Stimulated activated CD4-positive, alpha-beta T cell treated with anti-CD3 and anti-CD28 coated beads, TNF-alpha, amount 100 ng/mL, for 4 hours (primary cell): ENCODE data around the gene ZNG1A.
"Not testable (repeated sequence)": the region's sequence is repeated elsewhere in the genome, so short reads cannot be mapped to it uniquely, and the experiment has no call there.

ENCODE experiments used
- DNase-seq, 3 experiments: peaks; one replicate each; pipeline ENCODE4 v3.0.0-alpha.2; 2020; ENCODE audit warnings: low read depth in 3 of 3

The ZNG1A gene

GRCh38 chr9:178140-178825, 573 bp downstream of the ZNG1A start:
- peak in 1 of 3 experiments; percentile 0 for DNase-seq

DNA sequence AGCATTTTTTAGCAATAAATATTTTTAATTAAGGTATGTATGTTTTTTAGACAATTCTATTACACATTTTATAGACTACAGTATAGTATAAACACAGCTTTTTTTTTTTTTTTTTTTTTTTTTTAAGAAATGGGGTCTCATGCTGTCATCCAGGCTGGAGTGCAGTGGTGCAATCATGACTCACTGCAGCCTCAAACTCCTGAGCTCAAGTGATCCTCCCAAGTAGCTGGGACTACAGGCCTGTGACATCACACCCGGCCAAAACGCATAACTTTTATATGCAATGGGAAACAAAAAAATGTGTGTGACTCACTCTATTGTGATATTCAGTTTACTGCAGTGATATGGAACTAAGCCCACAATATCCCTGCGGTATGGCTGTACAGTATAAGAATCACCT, 9.1 kb downstream of the ZNG1A start:
- DNase-seq: not testable (repeated sequence)

DNA sequence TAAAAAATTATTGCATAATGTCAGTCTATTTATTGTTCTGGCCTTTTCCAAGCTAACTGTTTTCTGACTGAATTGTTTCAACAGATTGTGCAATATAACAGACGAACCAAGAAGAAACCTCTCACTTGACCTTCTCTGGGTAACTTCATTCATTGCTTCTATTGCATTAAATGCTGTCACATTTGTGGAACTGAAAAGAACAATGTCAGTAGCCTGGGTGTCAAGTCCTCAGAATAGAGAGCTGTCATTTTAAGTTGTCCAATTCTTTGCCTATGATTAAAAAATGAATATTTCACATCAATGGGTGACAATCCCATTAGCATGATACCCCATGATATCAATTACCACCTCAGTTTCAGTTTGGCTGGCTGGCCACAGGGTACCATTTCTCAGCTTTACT, 19.0 kb downstream of the ZNG1A start:
- DNase-seq: not testable (repeated sequence)

DNA sequence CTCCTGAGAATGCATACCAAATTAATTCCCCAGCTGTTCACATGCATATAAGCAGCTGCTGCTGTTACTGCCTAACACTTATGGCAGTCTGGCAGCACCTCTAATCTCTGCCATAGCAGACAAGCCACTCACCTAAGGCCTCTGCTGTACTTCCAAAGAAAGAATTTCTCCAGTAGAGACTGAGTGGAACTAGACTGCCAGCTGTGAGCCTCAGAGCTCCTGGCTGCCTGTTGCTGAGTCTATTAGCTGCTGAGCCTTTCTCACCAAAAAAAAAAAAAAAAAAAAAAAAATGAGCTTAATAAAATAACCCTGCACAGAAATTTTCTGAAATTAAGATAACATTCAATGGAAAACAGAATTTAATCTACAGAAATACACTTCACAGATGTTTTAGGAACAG, 27.7 kb downstream of the ZNG1A start:
- DNase-seq: not testable (repeated sequence)

DNA sequence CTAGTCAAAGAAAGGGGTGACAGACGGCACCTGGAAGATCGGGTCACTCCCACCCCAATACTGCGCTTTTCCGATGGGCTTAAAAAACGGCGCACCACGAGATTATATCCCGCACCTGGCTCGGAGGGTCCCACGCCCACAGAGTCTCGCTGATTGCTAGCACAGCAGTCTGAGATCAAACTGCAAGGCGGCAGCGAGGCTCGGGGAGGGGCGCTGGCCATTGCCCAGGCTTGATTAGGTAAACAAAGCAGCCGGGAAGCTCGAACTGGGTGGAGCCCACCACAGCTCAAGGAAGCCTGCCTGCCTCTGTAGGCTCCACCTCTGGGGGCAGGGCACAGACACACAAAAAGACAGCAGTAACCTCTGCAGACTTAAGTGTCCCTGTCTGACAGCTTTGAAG, 39.0 kb downstream of the ZNG1A start:
- not testable (repeated sequence) for DNase-seq

GRCh38 chr9:117995-118467, 60.8 kb downstream of the ZNG1A start, which contains the start of gene FOXD4:
Gene FOXD4 (minus strand): TSS chr9:118417. CDS start chr9:118119, 298 bp downstream.
- not testable (repeated sequence) for DNase-seq

GRCh38 chr9:117144-117994, 61.5 kb downstream of the ZNG1A start:
- DNase-seq: not testable (repeated sequence)

GRCh38 chr9:116239-117077, 62.4 kb downstream of the ZNG1A start:
- not testable (repeated sequence) for DNase-seq

- not testable (repeated sequence) for DNase-seq
These were observed 63.8 kb downstream of the ZNG1A start for GRCh38 chr9:115118-115451.

- not testable (repeated sequence) for DNase-seq
These were observed 64.4 kb downstream of the ZNG1A start for GRCh38 chr9:114267-115117.

DNA sequence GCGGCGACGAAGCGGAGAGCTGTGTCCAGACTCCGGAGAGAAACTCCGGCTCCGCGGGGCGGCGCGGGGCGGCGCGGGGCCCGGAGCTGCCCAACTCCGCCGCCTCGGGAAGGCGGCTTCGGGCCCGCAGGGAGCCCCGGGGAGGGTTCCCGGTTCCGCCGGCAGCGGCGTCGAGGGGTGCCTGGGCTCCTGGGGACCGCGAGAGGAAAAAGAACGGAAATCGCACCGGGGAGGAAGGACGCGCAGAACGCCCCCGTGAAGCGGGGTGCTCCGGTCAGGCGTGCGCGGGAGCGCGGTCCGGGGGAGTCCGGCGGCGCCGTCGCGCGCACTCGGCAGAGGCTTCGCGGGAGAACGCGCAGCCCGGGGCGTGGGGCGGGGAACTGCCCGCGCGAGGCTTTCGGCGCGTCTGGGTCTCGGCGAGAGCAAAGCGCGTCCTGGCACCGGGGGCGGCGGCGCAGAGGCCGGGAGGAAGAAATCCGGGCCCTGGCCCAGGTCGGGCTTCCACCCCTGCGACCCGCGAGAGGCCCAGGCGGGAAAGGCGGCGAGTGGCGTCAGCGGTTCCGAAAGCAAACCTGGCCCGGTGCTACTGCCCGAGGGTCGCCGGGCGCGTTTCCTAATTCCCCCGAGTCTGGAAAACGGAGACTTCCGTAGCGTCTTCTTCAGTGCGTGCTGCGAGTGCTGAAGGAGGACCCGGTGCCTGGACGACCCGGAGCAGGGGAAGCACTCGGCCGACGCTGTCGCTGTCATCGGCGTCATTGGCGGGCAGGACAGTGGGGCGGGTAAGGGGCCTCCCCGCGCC, 65.2 kb downstream of the ZNG1A start:
- not testable (repeated sequence) for DNase-seq

DNA sequence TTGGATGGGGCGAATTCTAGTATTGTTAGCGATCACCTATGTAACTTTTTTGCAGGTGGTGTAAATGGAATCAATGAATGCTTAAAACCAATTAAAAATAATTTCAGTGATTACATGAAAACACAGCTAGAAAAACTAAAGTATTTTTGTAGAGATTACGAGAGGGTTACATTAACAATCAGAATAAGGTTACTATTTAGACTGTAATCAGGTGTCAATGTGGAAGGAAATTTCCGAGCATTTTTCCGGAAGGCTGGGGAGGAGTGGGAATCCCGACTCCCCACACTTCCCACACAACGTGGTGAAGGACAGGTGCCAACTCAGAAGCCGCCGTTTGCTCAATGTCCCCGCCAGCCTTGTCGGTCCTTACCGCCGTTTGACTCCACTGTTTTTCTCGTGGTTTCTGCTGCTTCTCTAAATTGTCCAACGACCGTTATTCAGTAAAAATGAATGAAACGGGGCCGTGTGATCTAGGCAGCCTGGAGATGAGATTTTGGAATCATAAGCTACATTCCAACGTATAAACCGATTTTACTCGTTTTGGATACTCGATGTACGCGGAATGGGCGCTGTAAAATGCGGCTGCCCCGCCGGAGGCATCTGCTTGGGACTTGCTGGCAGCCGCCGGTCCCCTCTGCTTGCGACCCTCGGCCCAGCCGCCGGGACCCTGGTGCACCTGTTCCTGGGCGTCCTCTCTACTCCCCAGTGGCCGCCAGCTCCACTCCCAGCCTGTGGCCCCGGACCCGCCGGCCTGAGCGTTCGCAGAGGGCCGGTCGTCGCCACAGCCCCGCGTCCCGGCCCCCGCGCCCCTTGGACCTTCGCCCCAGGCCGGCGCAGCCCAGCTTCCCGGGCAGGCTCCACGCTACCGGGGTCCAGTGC, 66.0 kb downstream of the ZNG1A start:
- not testable (repeated sequence) for DNase-seq

DNA sequence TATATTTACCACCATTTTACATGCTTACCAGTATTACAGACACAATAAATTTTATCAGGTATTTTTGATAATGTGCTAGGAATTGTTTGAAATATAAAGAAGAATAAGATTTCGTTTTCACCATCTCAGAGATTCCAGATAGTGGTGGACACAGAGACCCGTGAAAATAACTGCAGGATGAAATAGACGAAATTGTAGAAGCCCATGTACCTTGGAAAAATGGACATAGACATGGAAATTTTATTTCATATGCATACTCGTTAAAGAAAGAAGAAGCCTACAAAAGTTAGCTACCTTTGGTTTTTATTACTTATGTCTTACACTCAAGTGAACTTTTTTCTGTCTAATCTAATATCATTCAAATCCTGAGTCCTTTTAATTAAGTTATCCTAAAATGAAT, 68.2 kb downstream of the ZNG1A start:
- not testable (repeated sequence) for DNase-seq

DNA sequence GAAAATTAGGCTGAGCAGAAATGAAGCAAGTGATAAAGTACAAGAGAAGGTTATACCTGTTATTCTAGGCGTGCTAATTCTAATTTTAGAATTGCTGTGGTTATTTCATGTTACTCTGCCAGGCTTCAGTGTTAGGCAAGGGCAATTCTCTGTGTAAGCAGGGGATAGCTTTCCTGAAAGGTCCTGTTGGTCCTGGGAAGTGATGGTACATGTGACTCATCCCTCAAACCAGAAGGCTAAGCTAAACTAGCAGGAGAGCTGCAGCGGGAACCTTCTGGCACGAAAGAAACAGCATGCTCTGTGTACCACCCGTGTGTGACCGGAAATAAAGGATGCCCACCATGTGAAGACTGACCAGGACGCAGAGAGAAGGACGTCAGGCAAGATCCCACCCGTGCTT, 69.3 kb downstream of the ZNG1A start:
- DNase-seq: not testable (repeated sequence)

DNA sequence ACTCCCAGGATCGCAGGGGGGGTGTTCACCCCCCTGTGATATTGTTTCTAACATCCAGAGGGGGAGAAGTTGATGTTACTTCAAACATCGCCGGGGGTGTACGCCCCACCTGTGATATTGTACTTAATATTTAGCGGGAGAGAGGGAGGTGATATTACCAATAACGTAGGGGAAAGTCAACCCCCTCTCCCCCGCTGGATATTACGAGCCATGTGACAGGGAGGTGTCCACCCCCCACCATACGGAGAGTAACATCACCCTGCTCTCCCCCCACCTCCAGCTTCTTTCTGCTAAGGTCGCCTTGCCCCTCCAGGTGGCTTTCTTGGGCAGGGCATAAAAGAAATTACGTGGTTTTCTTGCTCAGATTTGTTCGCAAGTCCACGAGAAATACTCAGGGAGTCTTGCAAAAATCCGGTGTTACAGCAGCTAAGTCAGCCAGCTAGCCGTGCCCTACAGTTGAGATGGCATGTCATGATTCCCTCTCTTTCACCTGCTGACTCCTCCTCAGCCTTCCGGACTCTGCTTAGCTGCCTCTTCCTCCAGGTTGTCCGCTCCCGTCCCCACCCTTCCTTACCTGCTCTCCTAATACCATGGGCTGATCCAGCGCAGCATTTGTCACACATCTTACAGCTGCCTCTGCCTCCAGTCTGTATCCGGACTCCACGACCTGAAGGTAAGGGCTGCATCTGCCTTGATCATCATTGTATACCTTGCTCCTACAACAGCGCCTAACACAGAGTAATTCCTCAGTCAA, 69.9 kb downstream of the ZNG1A start:
- DNase-seq: not testable (repeated sequence)

DNA sequence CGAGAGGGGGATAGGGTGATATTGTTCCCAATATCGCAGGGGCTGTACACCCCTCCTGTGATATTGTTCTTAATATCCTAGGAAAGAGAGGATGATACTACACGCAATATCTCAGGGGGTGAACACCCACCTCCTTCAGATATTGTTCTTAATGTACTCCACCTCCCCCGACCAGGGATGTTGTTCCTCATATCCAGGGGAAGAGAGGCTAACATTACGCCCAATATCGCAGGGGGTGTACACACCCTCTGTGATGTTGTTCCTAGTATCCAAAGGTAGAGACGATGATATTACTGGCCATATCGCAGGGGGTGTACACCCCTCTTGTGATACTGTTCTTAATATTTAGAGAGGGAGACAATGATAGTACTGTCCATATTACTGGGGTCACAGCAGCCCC, 72.9 kb downstream of the ZNG1A start:
- not testable (repeated sequence) for DNase-seq

DNA sequence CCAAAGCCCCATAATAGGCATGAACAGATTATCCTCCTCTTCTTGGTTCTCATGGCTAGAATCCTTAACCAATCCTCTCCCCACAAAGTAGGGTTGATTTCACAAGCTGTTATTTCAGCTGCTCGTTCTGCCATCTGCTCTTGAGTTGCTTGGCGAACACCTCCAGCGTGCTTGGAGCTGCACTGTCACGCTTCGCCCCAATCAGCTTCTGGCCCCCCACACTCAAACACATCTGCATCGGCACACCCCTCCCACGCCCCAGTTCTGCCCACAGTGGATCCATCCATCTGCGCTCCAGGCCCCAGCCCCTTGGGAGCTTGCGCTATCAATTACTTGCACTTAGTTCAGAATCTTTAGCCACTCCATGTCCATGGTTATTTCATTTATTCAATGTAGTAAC, 78.4 kb downstream of the ZNG1A start:
- DNase-seq: not testable (repeated sequence)

- not testable (repeated sequence) for DNase-seq
These were observed 79.0 kb downstream of the ZNG1A start for GRCh38 chr9:99867-100266.
